ENCODE results near the gene C15orf39.
"Not testable (repeated sequence)": the region's sequence is repeated elsewhere in the genome, so short reads cannot be mapped to it uniquely, and the experiment has no call there.

C15orf39 gene

GRCh38 chr15:75159244-75159643, 42.4 kb upstream of the C15orf39 start:
- TF ChIP-seq POLR2AphosphoS5 (IDR thresholded peaks at IDR 0.05; ENCODE audit: borderline replicate concordance, low read depth, low read length) (no peak), EZH2 (IDR thresholded peaks at IDR 0.05) (no peak), FOXP2 (optimal IDR thresholded peaks at IDR 0.05; ENCODE audit: control extremely low read depth, extremely low read length, insufficient read depth) (no peak)
- Histone ChIP-seq H3K36me3 (ENCODE audit: insufficient read depth, low read length) (no peaks in the 10 kb centered on the region), H3K27ac (no peak overlapping the region)

DNA sequence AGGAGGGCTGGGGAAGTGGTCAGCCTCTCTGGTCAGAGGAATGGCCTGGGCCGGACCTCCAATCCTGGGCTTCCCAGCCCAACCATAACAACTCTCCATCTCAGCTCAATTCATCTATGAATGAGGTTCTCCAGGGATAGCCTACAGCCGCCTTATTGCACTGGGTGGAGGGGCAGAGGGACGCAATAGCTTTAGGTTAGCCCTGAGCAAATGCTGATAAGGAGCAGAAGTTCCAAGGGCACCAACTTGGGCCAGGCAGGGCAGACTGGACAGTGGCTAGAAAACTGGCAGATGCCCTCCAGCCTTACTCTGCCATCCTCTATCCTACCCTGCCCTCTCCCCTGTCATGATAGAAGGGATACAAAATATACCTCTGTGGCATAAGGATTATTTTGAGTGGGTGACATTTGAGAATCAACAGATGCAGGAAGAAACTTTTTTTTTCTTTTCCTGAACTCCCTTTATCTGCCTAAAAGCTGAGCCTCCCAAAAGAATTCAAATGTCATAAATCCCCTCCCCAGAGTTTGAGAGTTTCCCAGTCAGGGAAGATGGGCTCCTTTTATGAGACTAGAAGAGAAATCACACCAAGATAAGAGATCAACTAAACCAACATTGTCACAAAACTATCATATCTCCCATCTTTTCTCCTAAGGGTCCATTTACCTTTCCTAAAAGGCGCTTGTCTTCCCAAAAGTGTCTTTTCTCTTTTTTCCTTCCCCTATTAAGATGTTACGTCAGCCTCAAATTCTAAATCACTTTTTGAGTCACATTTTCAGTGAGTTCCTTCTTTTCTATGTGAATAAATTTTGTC, 40.4 kb upstream of the C15orf39 start:
- Histone ChIP-seq H3K4me3 (no peak overlapping the region), H3K9ac (ENCODE audit: insufficient read length) (no peak overlapping the region), H3K9me3 (ENCODE audit: low read depth, low read length) (no peaks in the 10 kb centered on the region), H3K27ac (no peak overlapping the region), H3K36me3 (ENCODE audit: insufficient read depth, low read length) (no peaks in the 10 kb centered on the region)
- no peak for TF ChIP-seq FOXP2 (optimal IDR thresholded peaks at IDR 0.05; ENCODE audit: control extremely low read depth, extremely low read length, insufficient read depth)
- DNase-seq (ENCODE audit: low read depth, low spot score) = no peak

More at GRCh38 chr15:75159244-75159643, 42.4 kb upstream of the C15orf39 start:
- DNase-seq (ENCODE audit: low read depth, low spot score) = no peak
- H3K4me3 ChIP-seq = no peak overlapping the region
- no peak overlapping the region for H3K9ac ChIP-seq (ENCODE audit: insufficient read length)
- no peaks in the 10 kb centered on the region for H3K9me3 ChIP-seq (ENCODE audit: low read depth, low read length)

DNA sequence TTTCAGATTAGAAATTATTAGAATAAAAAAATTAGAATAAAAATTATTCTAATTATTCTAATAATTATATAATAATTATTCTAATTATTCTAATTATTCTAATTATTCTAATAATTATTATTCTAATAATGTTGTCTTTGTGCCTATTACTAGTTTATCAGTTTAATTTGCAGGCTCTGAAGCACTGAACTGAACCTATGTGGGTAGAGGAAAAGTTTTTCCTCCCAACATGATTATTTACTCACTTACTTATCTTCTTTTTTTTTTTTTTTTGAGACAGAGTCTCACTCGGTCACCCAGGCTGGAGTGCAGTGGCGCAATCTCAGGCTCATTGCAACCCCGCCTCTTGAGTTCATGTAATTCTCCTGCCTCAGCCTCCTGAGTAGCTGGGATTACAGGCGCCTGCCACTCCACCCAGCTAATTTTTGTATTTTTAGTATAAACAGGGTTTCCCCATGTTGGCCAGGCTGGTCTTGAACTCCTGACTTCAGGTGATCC, 39.7 kb upstream of the C15orf39 start:
- TF ChIP-seq POLR2AphosphoS5 (IDR thresholded peaks at IDR 0.05; ENCODE audit: borderline replicate concordance, low read depth, low read length) (no peak), FOXP2 (optimal IDR thresholded peaks at IDR 0.05; ENCODE audit: control extremely low read depth, extremely low read length, insufficient read depth) (no peak), EZH2 (IDR thresholded peaks at IDR 0.05) (no peak)
- H3K36me3 ChIP-seq (ENCODE audit: insufficient read depth, low read length) = no peaks in the 10 kb centered on the region
- H3K9me3 ChIP-seq (ENCODE audit: low read depth, low read length) = no peaks in the 10 kb centered on the region
- no peak overlapping the region for H3K9ac ChIP-seq (ENCODE audit: insufficient read length)
- no peak for DNase-seq (ENCODE audit: low read depth, low spot score)
- no peak overlapping the region for H3K27ac ChIP-seq
- no peak overlapping the region for H3K4me3 ChIP-seq

DNA sequence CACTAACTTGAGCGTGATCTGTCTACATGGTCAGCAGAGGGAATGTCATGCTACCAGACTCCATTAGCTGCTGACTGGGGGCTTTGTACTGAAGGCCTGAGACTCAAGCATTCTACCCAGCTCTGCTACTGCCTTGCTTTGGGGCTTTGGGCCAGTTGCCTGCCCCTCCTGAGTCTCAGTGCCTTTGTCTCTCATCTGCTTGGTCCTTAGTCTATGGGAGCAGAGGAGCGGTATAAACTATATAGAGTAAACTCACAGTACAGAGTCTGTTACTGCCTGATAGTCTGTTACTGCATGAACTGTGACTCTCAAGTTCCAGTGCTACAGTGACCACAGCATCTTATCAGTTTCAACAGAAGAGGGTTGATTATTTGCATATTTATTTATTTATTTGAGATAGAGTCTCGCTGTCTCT, 38.5 kb upstream of the C15orf39 start:
- no peak overlapping the region for H3K4me3 ChIP-seq
- TF ChIP-seq FOXP2 (optimal IDR thresholded peaks at IDR 0.05; ENCODE audit: control extremely low read depth, extremely low read length, insufficient read depth) (no peak), EZH2 (IDR thresholded peaks at IDR 0.05) (no peak), POLR2AphosphoS5 (IDR thresholded peaks at IDR 0.05; ENCODE audit: borderline replicate concordance, low read depth, low read length) (no peak)
- no peaks in the 10 kb centered on the region for H3K9me3 ChIP-seq (ENCODE audit: low read depth, low read length)
- H3K27ac ChIP-seq = no peak overlapping the region
- DNase-seq (ENCODE audit: low read depth, low spot score) = no peak
- H3K9ac ChIP-seq (ENCODE audit: insufficient read length) = no peak overlapping the region
- no peaks in the 10 kb centered on the region for H3K36me3 ChIP-seq (ENCODE audit: insufficient read depth, low read length)

- no peaks in the 10 kb centered on the region for H3K36me3 ChIP-seq (ENCODE audit: insufficient read depth, low read length)
- H3K27ac ChIP-seq = no peak overlapping the region
- H3K4me3 ChIP-seq = no peak overlapping the region
- TF ChIP-seq POLR2AphosphoS5 (IDR thresholded peaks at IDR 0.05; ENCODE audit: borderline replicate concordance, low read depth, low read length) = no peak
- TF ChIP-seq FOXP2 (optimal IDR thresholded peaks at IDR 0.05; ENCODE audit: control extremely low read depth, extremely low read length, insufficient read depth) = no peak
- no peak for TF ChIP-seq EZH2 (IDR thresholded peaks at IDR 0.05)
- no peak for DNase-seq (ENCODE audit: low read depth, low spot score)
- H3K9ac ChIP-seq (ENCODE audit: insufficient read length) = no peak overlapping the region
- no peaks in the 10 kb centered on the region for H3K9me3 ChIP-seq (ENCODE audit: low read depth, low read length)
Measured at GRCh38 chr15:75164625-75165350, 36.9 kb upstream of the C15orf39 start.

GRCh38 chr15:75166489-75167063, 35.1 kb upstream of the C15orf39 start:
- not testable (repeated sequence) for DNase-seq (ENCODE audit: low read depth, low spot score); H3K36me3 ChIP-seq (ENCODE audit: insufficient read depth, low read length); H3K9me3 ChIP-seq (ENCODE audit: low read depth, low read length); H3K27ac ChIP-seq; H3K9ac ChIP-seq (ENCODE audit: insufficient read length); H3K4me3 ChIP-seq

DNA sequence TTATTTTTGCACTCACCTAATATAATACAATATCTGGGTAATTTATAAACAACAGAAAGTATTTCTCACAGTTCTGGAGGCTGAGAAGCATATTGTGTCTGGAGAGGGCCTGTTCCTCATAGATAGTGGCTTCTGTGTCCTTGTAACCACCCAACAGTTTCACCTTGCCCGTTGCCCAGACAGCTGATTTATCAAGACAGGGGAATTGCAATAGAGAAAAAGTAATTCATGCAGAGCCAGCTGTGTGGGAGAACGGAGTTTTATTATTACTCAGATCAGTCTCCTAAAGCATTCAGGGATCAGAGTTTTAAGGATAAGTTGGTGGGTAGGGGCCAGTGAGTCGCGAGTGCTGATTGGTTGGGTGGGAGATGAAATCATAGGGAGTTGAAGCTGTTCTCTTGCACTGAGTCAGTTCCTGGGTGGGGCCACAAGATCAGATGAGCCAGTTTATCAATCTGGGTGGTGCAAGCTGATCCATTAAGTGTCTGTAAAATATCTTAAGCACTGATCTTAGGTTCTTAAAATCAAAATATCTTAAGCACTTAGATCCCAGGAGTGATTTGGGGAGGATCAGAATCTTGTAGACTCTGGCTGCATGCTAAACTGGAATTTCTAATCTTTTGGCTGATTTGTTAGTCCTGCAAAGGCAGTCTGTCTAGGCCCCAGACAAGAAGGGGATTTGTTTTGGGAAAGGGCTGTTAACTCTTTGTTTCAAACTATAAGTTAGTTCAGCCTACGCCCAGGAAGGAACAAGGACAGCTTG, 33.9 kb upstream of the C15orf39 start:
- H3K36me3 ChIP-seq (ENCODE audit: insufficient read depth, low read length) = no peaks in the 10 kb centered on the region
- no peak overlapping the region for H3K4me3 ChIP-seq
- no peak for TF ChIP-seq POLR2AphosphoS5 (IDR thresholded peaks at IDR 0.05; ENCODE audit: borderline replicate concordance, low read depth, low read length)
- no peak for TF ChIP-seq EZH2 (IDR thresholded peaks at IDR 0.05)
- TF ChIP-seq FOXP2 (optimal IDR thresholded peaks at IDR 0.05; ENCODE audit: control extremely low read depth, extremely low read length, insufficient read depth) = no peak
- H3K27ac ChIP-seq = no peak overlapping the region
- no peak for DNase-seq (ENCODE audit: low read depth, low spot score)
- H3K9me3 ChIP-seq (ENCODE audit: low read depth, low read length) = no peaks in the 10 kb centered on the region
- H3K9ac ChIP-seq (ENCODE audit: insufficient read length) = no peak overlapping the region

GRCh38 chr15:75168374-75168773, 33.3 kb upstream of the C15orf39 start:
- Histone ChIP-seq H3K27ac (no peak overlapping the region), H3K9ac (ENCODE audit: insufficient read length) (no peak overlapping the region), H3K36me3 (ENCODE audit: insufficient read depth, low read length) (no peaks in the 10 kb centered on the region), H3K4me3 (no peak overlapping the region), H3K9me3 (ENCODE audit: low read depth, low read length) (no peaks in the 10 kb centered on the region)
- DNase-seq (ENCODE audit: low read depth, low spot score) = no peak
- TF ChIP-seq POLR2AphosphoS5 (IDR thresholded peaks at IDR 0.05; ENCODE audit: borderline replicate concordance, low read depth, low read length) (no peak), EZH2 (IDR thresholded peaks at IDR 0.05) (no peak), FOXP2 (optimal IDR thresholded peaks at IDR 0.05; ENCODE audit: control extremely low read depth, extremely low read length, insufficient read depth) (no peak)

Data from SK-N-MC (cell line).